SK-N-SH treated with all-trans-retinoic acid at 6 μM for 48 hours (cell line): Measurements from ENCODE around the gene MED26.
A peak's percentile ranks its signal among the peaks of the same experiment; 100 is the strongest.

ENCODE experiments used
- ATAC-seq: fragments of 200-7000 bp; cut with Tn5 transposase; 3 replicates; pipeline ENCODE4 v1.9.1; 2020; ENCODE audit warnings: mild to moderate bottlenecking, moderate library complexity
- BACH2 ChIP-seq: fragments of 250-450 bp; sonication (Bioruptor Pico); IDR thresholded peaks from 2 replicates; pipeline ENCODE4 v1.9.0; 2021; ENCODE audit warnings: mild to moderate bottlenecking, borderline replicate concordance
- CSDC2 ChIP-seq: fragments of 250-450 bp; sonication (Bioruptor Pico); IDR thresholded peaks from 2 replicates; pipeline ENCODE4 v1.5.0; 2020; ENCODE audit warnings: mild to moderate bottlenecking, moderate library complexity
- GLIS3 ChIP-seq: fragments of 250-450 bp; sonication (Bioruptor Pico); IDR thresholded peaks from 2 replicates; pipeline ENCODE4 v1.5.0; 2020; ENCODE audit warnings: mild to moderate bottlenecking, moderate library complexity
- ISL1 ChIP-seq: fragments of 250-450 bp; sonication (Bioruptor Pico); IDR thresholded peaks from 2 replicates; pipeline ENCODE4 v2.1.2; 2022; ENCODE audit warnings: mild to moderate bottlenecking, moderate library complexity
- OSR1 ChIP-seq: fragments of 250-450 bp; sonication (Bioruptor Pico); IDR thresholded peaks from 2 replicates; pipeline ENCODE4 v1.8.0; 2022; ENCODE audit warnings: moderate library complexity, mild to moderate bottlenecking, inconsistent platforms
- RARB ChIP-seq: fragments of 250-450 bp; sonication (Bioruptor Pico); IDR thresholded peaks from 2 replicates; pipeline ENCODE4 v1.8.0; 2021; ENCODE audit warnings: mild to moderate bottlenecking, moderate library complexity
- TCF4 ChIP-seq: fragments of 250-450 bp; sonication (Bioruptor Pico); IDR thresholded peaks from 2 replicates; pipeline ENCODE4 v1.8.0; 2021; ENCODE audit warnings: mild to moderate bottlenecking, moderate library complexity, borderline replicate concordance
- ZFP3 ChIP-seq: fragments of 250-450 bp; sonication (Bioruptor Pico); IDR thresholded peaks from 2 replicates; pipeline ENCODE4 v1.5.0; 2020; ENCODE audit warnings: mild to moderate bottlenecking, moderate library complexity
- ZNF565 ChIP-seq: fragments of 450-650 bp; formaldehyde crosslinking; conservative IDR thresholded peaks from 2 replicates; pipeline ENCODE4 v1.5.0; 2020; ENCODE audit warnings: low read depth, mild to moderate bottlenecking, moderate library complexity
- ZNF70 ChIP-seq: fragments of 450-650 bp; formaldehyde crosslinking; IDR thresholded peaks from 2 replicates; pipeline ENCODE4 v1.5.0; 2020; ENCODE audit warnings: mild to moderate bottlenecking, moderate library complexity
- ZNF8 ChIP-seq: fragments of 450-650 bp; formaldehyde crosslinking; IDR thresholded peaks from 2 replicates; pipeline ENCODE4 v1.5.0; 2020; ENCODE audit warnings: mild to moderate bottlenecking, moderate library complexity
- TF ChIP-seq, protein P1 (sequence below): fragments of 250-450 bp; sonication (Bioruptor Pico); IDR thresholded peaks from 2 replicates; pipeline ENCODE4 v1.8.0; 2021; ENCODE audit warnings: low read depth, mild to moderate bottlenecking, moderate library complexity, borderline replicate concordance
- TF ChIP-seq, protein P2 (sequence below): fragments of 250-450 bp; sonication (Bioruptor Pico); IDR thresholded peaks from 2 replicates; pipeline ENCODE4 v1.8.0; 2020; ENCODE audit warnings: mild to moderate bottlenecking, moderate library complexity, borderline replicate concordance
- TF ChIP-seq, protein P3 (sequence below): fragments of 250-450 bp; sonication (Bioruptor Pico); IDR thresholded peaks from 2 replicates; pipeline ENCODE4 v1.5.1; 2020; ENCODE audit warnings: low read depth, mild to moderate bottlenecking, moderate library complexity
- TF ChIP-seq, protein P4 (sequence below): fragments of 250-450 bp; sonication (Bioruptor Pico); IDR thresholded peaks from 2 replicates; pipeline ENCODE4 v1.5.0; 2020; ENCODE audit warnings: mild to moderate bottlenecking, moderate library complexity

The MED26 gene

DNA sequence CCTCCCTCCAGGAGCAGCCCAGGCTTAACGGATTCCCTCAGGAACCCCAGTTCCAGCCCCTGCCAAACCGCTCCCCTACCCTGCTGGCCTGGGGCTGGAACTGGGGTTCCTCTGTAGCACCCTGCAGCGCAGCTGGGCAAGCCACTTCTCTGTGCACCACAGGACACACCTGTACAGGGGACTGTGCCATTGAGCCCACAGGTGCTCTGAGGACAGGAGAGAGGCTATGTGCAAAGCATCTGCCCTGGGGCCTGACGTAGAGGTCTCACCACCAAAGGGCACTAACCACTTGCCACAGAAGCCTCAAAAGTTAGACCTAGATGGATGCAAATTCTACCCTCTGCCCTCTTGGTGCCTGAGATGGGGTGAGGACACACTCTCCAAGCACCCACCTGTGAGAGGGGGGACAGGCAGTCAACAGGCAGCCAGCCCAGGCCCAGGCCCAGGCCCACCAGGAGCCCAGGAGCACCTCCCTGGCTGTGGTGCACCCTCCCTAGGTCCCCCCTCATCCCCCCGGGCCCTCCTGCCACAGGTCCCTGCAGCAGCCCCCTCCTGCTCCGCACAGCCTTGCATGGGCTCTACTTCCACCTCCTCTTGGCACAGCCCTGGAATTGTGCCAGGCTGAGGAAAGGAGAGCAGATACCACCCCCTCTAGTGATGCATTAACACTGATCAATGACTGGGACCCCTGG is 28.2 kb downstream of the MED26 start:
- TF ChIP-seq OSR1 (CRISPR knock-in tag) (no peak), ZNF8 (CRISPR knock-in tag) (no peak), ISL1 (CRISPR knock-in tag) (no peak), GLIS3 (CRISPR knock-in tag) (no peak), ZFP3 (CRISPR knock-in tag) (no peak), BACH2 (CRISPR knock-in tag) (no peak), ZNF565 (no peak)
- TF ChIP-seq, protein P1, sequence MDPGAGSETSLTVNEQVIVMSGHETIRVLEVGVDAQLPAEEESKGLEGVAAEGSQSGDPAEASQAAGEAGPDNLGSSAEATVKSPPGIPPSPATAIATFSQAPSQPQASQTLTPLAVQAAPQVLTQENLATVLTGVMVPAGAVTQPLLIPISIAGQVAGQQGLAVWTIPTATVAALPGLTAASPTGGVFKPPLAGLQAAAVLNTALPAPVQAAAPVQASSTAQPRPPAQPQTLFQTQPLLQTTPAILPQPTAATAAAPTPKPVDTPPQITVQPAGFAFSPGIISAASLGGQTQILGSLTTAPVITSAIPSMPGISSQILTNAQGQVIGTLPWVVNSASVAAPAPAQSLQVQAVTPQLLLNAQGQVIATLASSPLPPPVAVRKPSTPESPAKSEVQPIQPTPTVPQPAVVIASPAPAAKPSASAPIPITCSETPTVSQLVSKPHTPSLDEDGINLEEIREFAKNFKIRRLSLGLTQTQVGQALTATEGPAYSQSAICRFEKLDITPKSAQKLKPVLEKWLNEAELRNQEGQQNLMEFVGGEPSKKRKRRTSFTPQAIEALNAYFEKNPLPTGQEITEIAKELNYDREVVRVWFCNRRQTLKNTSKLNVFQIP (CRISPR knock-in tag) = no peak
- ATAC-seq = no peak

DNA sequence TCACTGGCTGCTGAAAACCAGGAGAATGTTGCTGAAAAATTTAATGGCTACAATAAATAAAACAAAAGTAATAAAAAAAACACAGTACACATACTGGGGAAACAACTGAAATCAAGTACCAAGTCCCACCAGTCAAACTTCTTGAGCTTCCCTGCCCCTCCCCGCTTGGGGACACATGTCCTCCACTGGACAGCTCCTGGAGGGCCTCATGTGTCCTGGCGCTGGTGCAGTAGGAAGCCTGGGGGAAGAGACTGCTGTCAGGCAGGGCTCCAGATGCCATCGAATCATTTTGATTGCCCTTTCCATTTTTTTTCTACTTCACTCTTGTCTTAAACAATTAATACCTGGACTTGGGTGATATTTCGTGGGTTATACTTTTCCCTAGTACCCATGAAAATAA is 29.2 kb downstream of the MED26 start:
- ATAC-seq = peak; percentile 40; the same call in 1 of the 3 replicates
- TF ChIP-seq RARB (CRISPR knock-in tag) (no peak), TCF4 (no peak), ZNF70 (no peak), ZNF8 (CRISPR knock-in tag) (no peak)
- TF ChIP-seq, protein P2, sequence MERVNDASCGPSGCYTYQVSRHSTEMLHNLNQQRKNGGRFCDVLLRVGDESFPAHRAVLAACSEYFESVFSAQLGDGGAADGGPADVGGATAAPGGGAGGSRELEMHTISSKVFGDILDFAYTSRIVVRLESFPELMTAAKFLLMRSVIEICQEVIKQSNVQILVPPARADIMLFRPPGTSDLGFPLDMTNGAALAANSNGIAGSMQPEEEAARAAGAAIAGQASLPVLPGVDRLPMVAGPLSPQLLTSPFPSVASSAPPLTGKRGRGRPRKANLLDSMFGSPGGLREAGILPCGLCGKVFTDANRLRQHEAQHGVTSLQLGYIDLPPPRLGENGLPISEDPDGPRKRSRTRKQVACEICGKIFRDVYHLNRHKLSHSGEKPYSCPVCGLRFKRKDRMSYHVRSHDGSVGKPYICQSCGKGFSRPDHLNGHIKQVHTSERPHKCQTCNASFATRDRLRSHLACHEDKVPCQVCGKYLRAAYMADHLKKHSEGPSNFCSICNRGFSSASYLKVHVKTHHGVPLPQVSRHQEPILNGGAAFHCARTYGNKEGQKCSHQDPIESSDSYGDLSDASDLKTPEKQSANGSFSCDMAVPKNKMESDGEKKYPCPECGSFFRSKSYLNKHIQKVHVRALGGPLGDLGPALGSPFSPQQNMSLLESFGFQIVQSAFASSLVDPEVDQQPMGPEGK (CRISPR knock-in tag) = no peak
- TF ChIP-seq, protein P1 (CRISPR knock-in tag) = no peak
- TF ChIP-seq, all 23 proteins: peak for 0

DNA sequence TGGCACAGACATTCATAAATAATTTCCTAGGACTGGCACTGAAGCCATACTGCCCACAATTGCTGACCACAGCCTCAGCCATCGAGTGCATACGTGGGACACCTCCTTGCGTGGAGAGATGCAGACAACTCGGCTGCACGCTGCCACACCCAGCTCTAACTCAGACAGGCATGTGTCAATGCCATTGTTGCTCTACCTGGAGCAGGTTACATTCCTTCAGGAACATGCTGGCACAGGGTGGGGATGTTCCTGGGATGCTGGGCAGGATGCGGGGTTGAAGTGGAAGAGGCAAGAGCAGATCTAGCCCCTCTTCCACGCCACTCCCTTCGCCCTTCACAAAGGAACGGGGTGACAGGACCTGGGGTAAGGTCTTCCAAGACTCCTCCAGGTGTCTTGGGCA is 31.6 kb downstream of the MED26 start:
- ATAC-seq = no peak
- TF ChIP-seq, protein P1 (CRISPR knock-in tag) = no peak
- TF ChIP-seq GLIS3 (CRISPR knock-in tag) (no peak), ZNF8 (CRISPR knock-in tag) (no peak), CSDC2 (CRISPR knock-in tag) (no peak), ISL1 (CRISPR knock-in tag) (no peak), OSR1 (CRISPR knock-in tag) (no peak), ZNF565 (no peak), ZFP3 (CRISPR knock-in tag) (no peak)
- TF ChIP-seq, protein P2 (CRISPR knock-in tag) = no peak
- TF ChIP-seq, protein P3, sequence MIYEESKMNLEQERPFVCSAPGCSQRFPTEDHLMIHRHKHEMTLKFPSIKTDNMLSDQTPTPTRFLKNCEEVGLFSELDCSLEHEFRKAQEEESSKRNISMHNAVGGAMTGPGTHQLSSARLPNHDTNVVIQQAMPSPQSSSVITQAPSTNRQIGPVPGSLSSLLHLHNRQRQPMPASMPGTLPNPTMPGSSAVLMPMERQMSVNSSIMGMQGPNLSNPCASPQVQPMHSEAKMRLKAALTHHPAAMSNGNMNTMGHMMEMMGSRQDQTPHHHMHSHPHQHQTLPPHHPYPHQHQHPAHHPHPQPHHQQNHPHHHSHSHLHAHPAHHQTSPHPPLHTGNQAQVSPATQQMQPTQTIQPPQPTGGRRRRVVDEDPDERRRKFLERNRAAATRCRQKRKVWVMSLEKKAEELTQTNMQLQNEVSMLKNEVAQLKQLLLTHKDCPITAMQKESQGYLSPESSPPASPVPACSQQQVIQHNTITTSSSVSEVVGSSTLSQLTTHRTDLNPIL (CRISPR knock-in tag) = no peak
- TF ChIP-seq, protein P4, sequence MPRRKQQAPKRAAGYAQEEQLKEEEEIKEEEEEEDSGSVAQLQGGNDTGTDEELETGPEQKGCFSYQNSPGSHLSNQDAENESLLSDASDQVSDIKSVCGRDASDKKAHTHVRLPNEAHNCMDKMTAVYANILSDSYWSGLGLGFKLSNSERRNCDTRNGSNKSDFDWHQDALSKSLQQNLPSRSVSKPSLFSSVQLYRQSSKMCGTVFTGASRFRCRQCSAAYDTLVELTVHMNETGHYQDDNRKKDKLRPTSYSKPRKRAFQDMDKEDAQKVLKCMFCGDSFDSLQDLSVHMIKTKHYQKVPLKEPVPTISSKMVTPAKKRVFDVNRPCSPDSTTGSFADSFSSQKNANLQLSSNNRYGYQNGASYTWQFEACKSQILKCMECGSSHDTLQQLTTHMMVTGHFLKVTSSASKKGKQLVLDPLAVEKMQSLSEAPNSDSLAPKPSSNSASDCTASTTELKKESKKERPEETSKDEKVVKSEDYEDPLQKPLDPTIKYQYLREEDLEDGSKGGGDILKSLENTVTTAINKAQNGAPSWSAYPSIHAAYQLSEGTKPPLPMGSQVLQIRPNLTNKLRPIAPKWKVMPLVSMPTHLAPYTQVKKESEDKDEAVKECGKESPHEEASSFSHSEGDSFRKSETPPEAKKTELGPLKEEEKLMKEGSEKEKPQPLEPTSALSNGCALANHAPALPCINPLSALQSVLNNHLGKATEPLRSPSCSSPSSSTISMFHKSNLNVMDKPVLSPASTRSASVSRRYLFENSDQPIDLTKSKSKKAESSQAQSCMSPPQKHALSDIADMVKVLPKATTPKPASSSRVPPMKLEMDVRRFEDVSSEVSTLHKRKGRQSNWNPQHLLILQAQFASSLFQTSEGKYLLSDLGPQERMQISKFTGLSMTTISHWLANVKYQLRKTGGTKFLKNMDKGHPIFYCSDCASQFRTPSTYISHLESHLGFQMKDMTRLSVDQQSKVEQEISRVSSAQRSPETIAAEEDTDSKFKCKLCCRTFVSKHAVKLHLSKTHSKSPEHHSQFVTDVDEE (CRISPR knock-in tag) = no peak
